Right cardiac atrium (tissue), 5 donors: Measurements from ENCODE around the gene TMEM190. TPM values are rescaled to one million over a fixed set of nuclear protein-coding genes. Genes with fewer than 3 reads are reported as not detected.

Experiments used
- polyA plus RNA-seq: library from polyadenylated mRNA; stranded (reverse); fragments of 200-250 nt; gene quantifications from one replicate; pipeline ENCODE4 v1.2.3, GENCODE V29; 2013
- total RNA-seq, 4 donors: library from RNA; stranded (reverse); fragmentation: NEBNext Ultra II Directional; extraction: Animal tissue kit (Norgen Biotek cat#: 25700); gene quantifications; one replicate each; pipeline ENCODE4 v1.2.1, GENCODE V29; 2021
- donor health status: healthy with polysubstance abuse.
- donor health status: DM: no; HTN: yes; CAD: no.
- donor health status: DM: no; HTN: no; CAD: no.
- donor health status: DM: no; HTN: yes; CAD: no; lungs with severe emphysema.
- donor health status: DM: yes; HTN: yes; CAD: no.

The TMEM190 gene
- total and polyA plus RNA-seq, 5 donors, result not detected

Other genes starting within 250 kb of the TMEM190 start
- gene TNNT1, start 227.6 kb upstream of the TMEM190 start, total RNA-seq, result 10 to 100 TPM in 3 of 4 donors, 1 to 10 TPM in 1; 8.0 to 25.3 (median 14.7) TPM
- 34.8 TPM for gene TNNT1, start 227.6 kb upstream of the TMEM190 start, polyA plus RNA-seq
- 1,000 to 10,000 TPM; 1,638 to 3,997 (median 2,736) TPM for gene TNNI3, start 219.1 kb upstream of the TMEM190 start, total RNA-seq
- 8,501 TPM for gene TNNI3, start 219.1 kb upstream of the TMEM190 start, polyA plus RNA-seq
- 1 to 10 TPM in 3 of 4 donors, under 1 TPM in 1; 0.56 to 1.6 (median 1.3) TPM for gene DNAAF3, start 210.2 kb upstream of the TMEM190 start, total RNA-seq
- gene DNAAF3, start 210.2 kb upstream of the TMEM190 start, polyA plus RNA-seq, result 2.9 TPM
- gene SYT5, start 196.5 kb upstream of the TMEM190 start, total RNA-seq, result 1 to 10 TPM in 1 of 4 donors, not detected in 3; 1.3 TPM
- gene SYT5, start 196.5 kb upstream of the TMEM190 start, polyA plus RNA-seq, result 0.09 TPM
- gene PTPRH, start 167.3 kb upstream of the TMEM190 start, total RNA-seq, result 1 to 10 TPM in 2 of 4 donors, under 1 TPM in 2; 0.14 to 3.1 (median 0.75) TPM
- gene PTPRH, start 167.3 kb upstream of the TMEM190 start, polyA plus RNA-seq, result 0.72 TPM
- gene TMEM86B, start 148.1 kb upstream of the TMEM190 start, total RNA-seq, result 1 to 10 TPM in 3 of 4 donors, under 1 TPM in 1; 0.80 to 2.1 (median 1.3) TPM
- gene TMEM86B, start 148.1 kb upstream of the TMEM190 start, polyA plus RNA-seq, result 1.6 TPM
- 10 to 100 TPM; 39.3 to 43.5 (median 41.4) TPM for gene PPP6R1, start 117.8 kb upstream of the TMEM190 start, total RNA-seq
- 31.7 TPM for gene PPP6R1, start 117.8 kb upstream of the TMEM190 start, polyA plus RNA-seq
- 10 to 100 TPM; 27.7 to 35.1 (median 31.3) TPM for gene HSPBP1, start 96.7 kb upstream of the TMEM190 start, total RNA-seq
- gene HSPBP1, start 96.7 kb upstream of the TMEM190 start, polyA plus RNA-seq, result 48.0 TPM
- 10 to 100 TPM; 17.2 to 20.5 (median 19.5) TPM for gene BRSK1, start 92.8 kb upstream of the TMEM190 start, total RNA-seq
- gene BRSK1, start 92.8 kb upstream of the TMEM190 start, polyA plus RNA-seq, result 11.9 TPM
- gene TMEM150B, start 51.5 kb upstream of the TMEM190 start, total RNA-seq, result 1 to 10 TPM; 2.0 to 2.4 (median 2.2) TPM
- 0.68 TPM for gene TMEM150B, start 51.5 kb upstream of the TMEM190 start, polyA plus RNA-seq
- gene KMT5C, start 37.0 kb upstream of the TMEM190 start, total RNA-seq, result 1 to 10 TPM; 6.7 to 9.8 (median 8.4) TPM
- gene KMT5C, start 37.0 kb upstream of the TMEM190 start, polyA plus RNA-seq, result 6.3 TPM
- gene COX6B2, start 22.1 kb upstream of the TMEM190 start, total RNA-seq, result not detected
- not detected for gene COX6B2, start 22.1 kb upstream of the TMEM190 start, polyA plus RNA-seq
- gene GARIN5B, start 13.6 kb upstream of the TMEM190 start, total RNA-seq, result not detected
- not detected for gene GARIN5B, start 13.6 kb upstream of the TMEM190 start, polyA plus RNA-seq
- gene IL11, start 6.4 kb upstream of the TMEM190 start, total RNA-seq, result not detected
- not detected for gene IL11, start 6.4 kb upstream of the TMEM190 start, polyA plus RNA-seq
- 1 to 10 TPM in 1 of 4 donors, under 1 TPM in 3; 0.47 to 1.2 (median 0.56) TPM for gene TMEM238, start 7.5 kb downstream of the TMEM190 start, total RNA-seq
- 0.14 TPM for gene TMEM238, start 7.5 kb downstream of the TMEM190 start, polyA plus RNA-seq
- 1,000 to 10,000 TPM in 1 of 4 donors, 100 to 1,000 TPM in 3; 656 to 1,015 (median 735) TPM for gene RPL28, start 9.1 kb downstream of the TMEM190 start, total RNA-seq
- gene RPL28, start 9.1 kb downstream of the TMEM190 start, polyA plus RNA-seq, result 806 TPM
- gene UBE2S, start 31.0 kb downstream of the TMEM190 start, total RNA-seq, result 10 to 100 TPM; 21.0 to 32.7 (median 27.8) TPM
- 12.2 TPM for gene UBE2S, start 31.0 kb downstream of the TMEM190 start, polyA plus RNA-seq
- not detected for gene SHISA7, start 66.5 kb downstream of the TMEM190 start, total RNA-seq
- 0.05 TPM for gene SHISA7, start 66.5 kb downstream of the TMEM190 start, polyA plus RNA-seq
- gene ISOC2, start 84.8 kb downstream of the TMEM190 start, total RNA-seq, result 10 to 100 TPM; 49.6 to 73.9 (median 62.0) TPM
- gene ISOC2, start 84.8 kb downstream of the TMEM190 start, polyA plus RNA-seq, result 111 TPM
- not detected for gene C19orf85, start 87.9 kb downstream of the TMEM190 start, total RNA-seq
- not detected for gene C19orf85, start 87.9 kb downstream of the TMEM190 start, polyA plus RNA-seq
- 1 to 10 TPM; 5.6 to 8.1 (median 6.7) TPM for gene ZNF628, start 99.8 kb downstream of the TMEM190 start, total RNA-seq
- 7.7 TPM for gene ZNF628, start 99.8 kb downstream of the TMEM190 start, polyA plus RNA-seq
- 10 to 100 TPM; 13.6 to 20.8 (median 15.0) TPM for gene NAT14, start 108.4 kb downstream of the TMEM190 start, total RNA-seq
- gene NAT14, start 108.4 kb downstream of the TMEM190 start, polyA plus RNA-seq, result 15.8 TPM
- 10 to 100 TPM in 1 of 4 donors, 1 to 10 TPM in 3; 6.8 to 10.2 (median 8.1) TPM for gene SSC5D, start 111.6 kb downstream of the TMEM190 start, total RNA-seq
- 4.4 TPM for gene SSC5D, start 111.6 kb downstream of the TMEM190 start, polyA plus RNA-seq
- gene SBK2, start 160.3 kb downstream of the TMEM190 start, total RNA-seq, result 100 to 1,000 TPM; 205 to 239 (median 209) TPM
- 228 TPM for gene SBK2, start 160.3 kb downstream of the TMEM190 start, polyA plus RNA-seq
- gene SBK3, start 168.7 kb downstream of the TMEM190 start, total RNA-seq, result 100 to 1,000 TPM in 2 of 4 donors, 10 to 100 TPM in 2; 80.3 to 211 (median 109) TPM
- gene SBK3, start 168.7 kb downstream of the TMEM190 start, polyA plus RNA-seq, result 103 TPM
- 10 to 100 TPM; 12.4 to 15.5 (median 14.2) TPM for gene ZNF579, start 204.0 kb downstream of the TMEM190 start, total RNA-seq
- 10.2 TPM for gene ZNF579, start 204.0 kb downstream of the TMEM190 start, polyA plus RNA-seq
- 10 to 100 TPM; 17.5 to 20.0 (median 18.4) TPM for gene FIZ1, start 222.7 kb downstream of the TMEM190 start, total RNA-seq
- 16.3 TPM for gene FIZ1, start 222.7 kb downstream of the TMEM190 start, polyA plus RNA-seq
- gene ZNF524, start 223.5 kb downstream of the TMEM190 start, total RNA-seq, result 10 to 100 TPM; 11.4 to 18.5 (median 17.5) TPM
- 27.1 TPM for gene ZNF524, start 223.5 kb downstream of the TMEM190 start, polyA plus RNA-seq
- gene ZNF865, start 228.8 kb downstream of the TMEM190 start, total RNA-seq, result 10 to 100 TPM; 19.4 to 20.8 (median 20.2) TPM
- gene ZNF865, start 228.8 kb downstream of the TMEM190 start, polyA plus RNA-seq, result 17.2 TPM
- gene ZNF784, start 247.7 kb downstream of the TMEM190 start, total RNA-seq, result 10 to 100 TPM; 11.5 to 16.3 (median 13.3) TPM
- 13.0 TPM for gene ZNF784, start 247.7 kb downstream of the TMEM190 start, polyA plus RNA-seq